Nephron (organoid): ENCODE results near the gene LUZP1.
A peak's percentile ranks its signal among the peaks of the same experiment; 100 is the strongest.

Experiments
- H3K27ac Mint-ChIP-seq, 3 experiments: 2 replicates each; pipeline ENCODE4 v1.8.0; 2020; ENCODE audit warnings: mixed read lengths in 3 of 3, mild to moderate bottlenecking in 2 of 3, moderate library complexity in 1 of 3
- H3K27me3 Mint-ChIP-seq: 2 replicates; pipeline ENCODE4 v1.8.0; 2021; ENCODE audit warnings: low read depth, mild to moderate bottlenecking, moderate library complexity, mixed read lengths
- H3K36me3 Mint-ChIP-seq: 2 replicates; pipeline ENCODE4 v1.8.0; 2020; ENCODE audit warnings: low read depth, mixed read lengths
- H3K4me1 Mint-ChIP-seq: 2 replicates; pipeline ENCODE4 v1.8.0; 2020; ENCODE audit warnings: mixed read lengths
- H3K4me3 Mint-ChIP-seq, 3 experiments: 2 replicates each; pipeline ENCODE4 v1.8.0; 2020; ENCODE audit warnings: mild to moderate bottlenecking in 3 of 3, mixed read lengths in 3 of 3, moderate library complexity in 2 of 3
- H3K9me3 Mint-ChIP-seq: 2 replicates; pipeline ENCODE4 v1.8.0; 2020; ENCODE audit warnings: mixed read lengths
- TF ChIP-seq, protein P1 (sequence below), 3 experiments: fragments of 200-600 bp; sonication (generic); IDR thresholded peaks; one replicate each; pipeline ENCODE4 v1.5.0; 2021; ENCODE audit warnings: antibody characterized with exemption in 3 of 3; ENCODE audit not compliant: unreplicated experiment in 3 of 3

The LUZP1 gene

DNA sequence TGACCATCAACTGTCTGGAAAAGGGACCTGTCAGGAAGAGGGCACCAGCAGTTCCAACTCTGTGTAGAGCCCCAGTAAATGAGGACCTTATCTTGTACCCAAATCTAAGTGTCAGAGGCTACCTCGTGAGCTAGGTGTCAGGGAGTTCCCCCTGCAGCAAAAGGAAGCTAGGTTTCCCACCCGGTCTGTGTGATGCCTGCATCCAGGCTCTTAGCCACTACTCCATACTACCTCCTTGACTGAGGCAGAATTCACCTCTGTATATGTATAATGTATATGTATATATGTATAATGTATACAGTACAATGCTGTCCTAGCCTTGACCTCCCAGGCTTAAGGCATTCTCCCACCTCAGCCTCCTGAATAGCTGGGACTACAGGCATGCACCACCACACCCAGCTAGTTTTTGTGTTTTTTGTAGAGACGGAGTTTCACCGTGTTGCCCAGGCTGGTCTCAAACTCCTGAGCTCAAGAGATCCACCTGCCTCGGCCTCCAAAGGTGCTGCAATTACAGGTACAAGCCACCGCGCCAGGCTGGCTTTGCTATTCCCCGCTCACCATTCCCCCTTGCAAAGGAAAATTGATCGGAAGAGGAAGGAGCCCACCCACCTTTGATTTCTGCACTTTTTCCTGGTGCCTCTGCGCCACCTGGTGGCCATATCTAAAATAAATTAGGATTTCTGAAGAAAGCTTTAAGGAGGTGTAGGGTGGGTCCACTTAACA is 15.7 kb upstream of the LUZP1 start:
- Mint-ChIP-seq H3K4me1 (no peaks in the 10 kb centered on the region), H3K27ac (no peak overlapping the region), H3K36me3 (no peaks in the 10 kb centered on the region), H3K9me3 (no peaks in the 10 kb centered on the region), H3K4me3 (peak overlapping the region; percentile 52 to 80 (median 69)), H3K27me3 (peaks cover 23% of the 10 kb centered on the region)
- TF ChIP-seq, protein P1, sequence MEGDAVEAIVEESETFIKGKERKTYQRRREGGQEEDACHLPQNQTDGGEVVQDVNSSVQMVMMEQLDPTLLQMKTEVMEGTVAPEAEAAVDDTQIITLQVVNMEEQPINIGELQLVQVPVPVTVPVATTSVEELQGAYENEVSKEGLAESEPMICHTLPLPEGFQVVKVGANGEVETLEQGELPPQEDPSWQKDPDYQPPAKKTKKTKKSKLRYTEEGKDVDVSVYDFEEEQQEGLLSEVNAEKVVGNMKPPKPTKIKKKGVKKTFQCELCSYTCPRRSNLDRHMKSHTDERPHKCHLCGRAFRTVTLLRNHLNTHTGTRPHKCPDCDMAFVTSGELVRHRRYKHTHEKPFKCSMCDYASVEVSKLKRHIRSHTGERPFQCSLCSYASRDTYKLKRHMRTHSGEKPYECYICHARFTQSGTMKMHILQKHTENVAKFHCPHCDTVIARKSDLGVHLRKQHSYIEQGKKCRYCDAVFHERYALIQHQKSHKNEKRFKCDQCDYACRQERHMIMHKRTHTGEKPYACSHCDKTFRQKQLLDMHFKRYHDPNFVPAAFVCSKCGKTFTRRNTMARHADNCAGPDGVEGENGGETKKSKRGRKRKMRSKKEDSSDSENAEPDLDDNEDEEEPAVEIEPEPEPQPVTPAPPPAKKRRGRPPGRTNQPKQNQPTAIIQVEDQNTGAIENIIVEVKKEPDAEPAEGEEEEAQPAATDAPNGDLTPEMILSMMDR (IDR thresholded peaks at IDR 0.05; ENCODE audit: unreplicated experiment in 3 of 3) = peak; percentile 74 to 79 (median 75)

DNA sequence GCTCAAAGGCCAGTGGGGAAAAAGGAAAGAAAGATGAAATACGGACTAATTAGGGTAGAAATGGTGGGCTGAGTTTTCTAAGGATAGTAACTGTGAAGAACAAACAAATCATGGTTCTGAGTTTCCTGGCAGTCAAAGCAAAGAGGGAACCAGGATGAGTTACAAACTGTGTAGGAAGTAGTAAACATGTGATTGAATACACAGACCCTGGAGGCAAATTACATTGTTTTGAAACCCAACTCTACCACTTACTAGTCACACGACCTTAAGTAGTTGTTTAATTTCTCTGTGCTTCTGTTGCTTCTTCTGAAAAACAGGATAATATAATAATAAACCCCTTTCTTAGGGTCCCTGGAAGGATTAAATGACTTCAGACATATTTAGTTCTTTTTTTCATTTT is 11.2 kb upstream of the LUZP1 start:
- Mint-ChIP-seq H3K27me3 (peaks cover 29% of the 10 kb centered on the region), H3K4me3 (no peak overlapping the region), H3K9me3 (no peaks in the 10 kb centered on the region), H3K4me1 (no peaks in the 10 kb centered on the region), H3K36me3 (no peaks in the 10 kb centered on the region), H3K27ac (no peak overlapping the region)
- TF ChIP-seq, protein P1 (IDR thresholded peaks at IDR 0.05; ENCODE audit: unreplicated experiment in 3 of 3) = no peak

DNA sequence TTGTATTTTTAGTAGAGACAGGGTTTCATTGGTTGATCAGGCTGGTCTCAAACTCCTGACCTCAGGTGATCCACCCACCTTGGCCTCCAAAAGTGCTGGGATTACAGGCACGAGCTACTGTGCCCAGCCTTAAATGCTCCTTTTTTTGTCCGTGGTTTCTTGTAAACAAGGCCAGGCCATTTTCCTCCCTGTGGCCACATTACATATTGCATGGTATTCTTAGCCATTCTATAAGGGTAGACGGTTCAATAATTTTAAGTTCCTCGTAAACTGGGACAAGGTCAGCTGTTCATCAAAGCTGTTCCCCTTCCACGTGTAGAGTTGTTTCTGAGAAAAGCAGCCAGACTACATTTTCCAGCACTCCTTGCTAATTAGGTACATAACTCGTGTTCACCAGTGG is 10.3 kb upstream of the LUZP1 start:
- H3K4me1 Mint-ChIP-seq = no peaks in the 10 kb centered on the region
- peak overlapping the region; percentile 74 to 90 (median 88) for H3K4me3 Mint-ChIP-seq
- peak overlapping the region; percentile 41 to 88 (median 44) for H3K27ac Mint-ChIP-seq
- no peaks in the 10 kb centered on the region for H3K36me3 Mint-ChIP-seq
- H3K27me3 Mint-ChIP-seq = peaks cover 22% of the 10 kb centered on the region
- TF ChIP-seq, protein P1 (IDR thresholded peaks at IDR 0.05; ENCODE audit: unreplicated experiment in 3 of 3) = peak; percentile 30 to 43 (median 31)
- H3K9me3 Mint-ChIP-seq = no peaks in the 10 kb centered on the region

DNA sequence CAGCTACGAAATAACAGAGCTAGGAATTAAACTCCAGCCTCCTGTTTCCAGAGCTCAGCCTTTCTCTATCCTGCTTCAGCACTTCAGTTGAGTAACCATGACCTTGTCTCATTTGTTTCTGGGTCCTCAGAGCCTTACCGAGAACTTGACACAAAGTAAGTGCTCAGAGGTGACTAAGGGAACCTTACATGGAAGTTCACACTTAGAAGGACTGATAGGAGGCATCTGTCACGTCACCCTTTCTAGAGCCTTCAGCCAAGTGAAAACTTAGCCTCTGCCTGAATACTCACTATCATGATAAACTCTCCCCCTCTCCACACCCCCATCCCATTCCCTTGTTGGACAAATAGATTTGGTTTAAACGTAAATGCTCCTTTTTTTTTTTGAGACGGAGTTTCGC is 9.8 kb upstream of the LUZP1 start:
- Mint-ChIP-seq H3K4me1 (no peaks in the 10 kb centered on the region), H3K36me3 (no peaks in the 10 kb centered on the region), H3K9me3 (no peaks in the 10 kb centered on the region), H3K4me3 (peak overlapping the region; percentile 86 to 90 (median 88)), H3K27me3 (peaks cover 17% of the 10 kb centered on the region), H3K27ac (peak overlapping the region; percentile 44 to 95 (median 88))
- TF ChIP-seq, protein P1 (IDR thresholded peaks at IDR 0.05; ENCODE audit: unreplicated experiment in 3 of 3) = no peak

DNA sequence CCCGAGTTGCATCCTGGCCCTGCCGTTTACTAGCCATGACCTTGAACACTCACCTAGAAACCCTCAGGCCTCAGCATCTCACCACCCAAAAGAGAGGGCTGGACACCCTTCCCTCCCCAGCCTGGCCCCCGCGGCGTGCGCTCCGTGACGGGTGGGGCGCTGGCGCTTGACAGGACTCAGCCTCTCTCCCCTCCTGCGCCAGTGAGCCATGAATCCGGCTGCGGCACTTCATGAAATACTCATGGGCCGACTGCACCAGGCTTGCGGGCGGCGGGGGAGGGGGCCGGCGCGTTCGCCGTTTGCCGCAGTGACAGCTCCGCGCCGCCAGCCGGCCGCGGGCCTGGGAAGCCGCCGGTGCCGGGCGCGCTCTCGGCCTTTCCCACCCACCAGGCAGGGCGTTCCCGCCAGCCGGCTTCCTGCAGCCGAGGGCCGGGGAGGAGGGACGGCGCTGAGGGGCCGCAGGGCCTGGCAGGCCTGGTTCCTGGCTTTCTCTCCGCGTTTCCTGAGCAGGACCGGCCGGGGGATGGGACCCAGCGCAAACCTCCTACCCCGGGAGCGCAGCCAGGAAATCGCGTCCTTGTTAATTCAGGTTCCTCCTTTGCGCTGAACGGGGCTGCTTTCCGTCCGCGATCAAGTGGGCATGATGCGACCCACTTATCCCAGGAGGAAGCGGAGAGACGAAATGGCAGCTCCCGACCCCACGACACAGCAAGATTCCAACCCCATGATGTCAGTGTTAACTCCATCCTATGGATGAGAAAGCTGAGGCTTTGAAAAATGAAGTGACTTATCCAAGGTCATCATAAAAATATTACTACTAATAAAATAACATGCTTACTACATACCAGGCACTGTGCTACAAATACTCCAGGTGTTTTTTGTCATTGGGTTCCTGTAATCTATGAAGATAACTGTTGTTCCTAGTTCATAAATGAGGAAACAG is 9.1 kb upstream of the LUZP1 start:
- no peaks in the 10 kb centered on the region for H3K36me3 Mint-ChIP-seq
- no peaks in the 10 kb centered on the region for H3K9me3 Mint-ChIP-seq
- peak overlapping the region; percentile 86 to 90 (median 88) for H3K4me3 Mint-ChIP-seq
- H3K4me1 Mint-ChIP-seq = no peaks in the 10 kb centered on the region
- peaks cover 13% of the 10 kb centered on the region for H3K27me3 Mint-ChIP-seq
- TF ChIP-seq, protein P1 (IDR thresholded peaks at IDR 0.05; ENCODE audit: unreplicated experiment in 3 of 3) = no peak
- peak overlapping the region; percentile 88 to 95 (median 89) for H3K27ac Mint-ChIP-seq
